ENCODE measurements around the gene KCTD16.

Gene KCTD16

DNA sequence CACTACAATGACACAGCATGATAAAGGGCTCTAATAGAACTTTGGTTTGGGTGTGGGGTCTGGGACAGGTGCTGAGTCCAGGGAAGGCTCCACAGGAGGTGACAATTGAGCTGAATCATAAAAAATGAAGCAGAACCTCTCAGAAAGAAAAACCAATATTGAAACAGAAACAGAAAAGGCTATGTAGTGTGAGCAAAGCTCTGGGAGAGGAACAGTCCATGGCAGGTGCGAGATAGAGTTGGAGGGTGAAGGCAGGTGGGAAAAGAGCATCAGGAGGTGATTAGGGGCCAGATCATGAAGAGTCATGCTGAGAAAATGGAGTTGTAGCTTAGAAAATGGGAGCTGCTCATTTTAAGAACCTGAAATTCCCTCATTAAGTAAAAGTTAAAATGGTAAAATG is 164.9 kb downstream of the KCTD16 start:
- no peak for DNase-seq (ENCODE audit: low spot score)

DNA sequence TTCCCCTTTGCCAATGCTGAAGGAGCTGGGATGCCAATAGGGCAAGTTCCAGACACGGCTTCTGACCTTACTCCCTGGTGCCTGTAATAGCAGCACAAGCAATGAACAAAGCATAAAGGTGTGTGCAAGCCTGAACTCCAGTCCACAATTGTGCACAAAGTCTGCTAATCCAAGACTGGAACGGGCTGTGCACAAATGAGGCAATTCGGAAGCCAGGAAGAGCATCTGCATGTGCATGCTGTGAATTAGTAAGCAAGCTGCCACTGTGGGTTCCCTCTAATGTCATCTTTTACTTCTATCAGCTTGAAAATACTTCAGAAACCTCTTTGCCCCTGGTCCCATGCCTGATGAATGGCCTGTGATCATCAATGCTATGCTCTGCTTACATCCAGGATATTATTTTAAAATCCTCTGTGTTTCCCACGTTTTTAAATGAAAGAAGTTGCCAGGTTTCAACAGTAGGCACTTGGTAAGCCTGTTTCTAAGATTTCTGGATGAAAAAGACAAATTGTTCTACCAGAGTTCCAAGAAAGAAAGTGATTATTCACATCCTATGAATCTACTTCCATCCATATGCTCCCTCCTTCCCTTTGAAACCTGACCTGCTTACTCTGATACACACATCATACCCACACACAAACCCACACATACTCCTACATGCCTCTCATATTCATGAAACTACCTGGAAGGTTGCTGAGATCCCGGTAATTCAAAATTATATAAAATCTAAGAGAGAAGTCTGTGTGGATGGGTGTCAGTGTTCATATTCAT is 165.7 kb downstream of the KCTD16 start:
- no peak for DNase-seq (ENCODE audit: low spot score)

- DNase-seq (ENCODE audit: low spot score), result no peak
These were observed 181.7 kb downstream of the KCTD16 start for GRCh38 chr5:144352330-144352729.

GRCh38 chr5:144352732-144353317 is 182.2 kb downstream of the KCTD16 start:
- DNase-seq (ENCODE audit: low spot score), result no peak

GRCh38 chr5:144356489-144356888 is 185.8 kb downstream of the KCTD16 start:
- DNase-seq (ENCODE audit: low spot score), result no peak

DNA sequence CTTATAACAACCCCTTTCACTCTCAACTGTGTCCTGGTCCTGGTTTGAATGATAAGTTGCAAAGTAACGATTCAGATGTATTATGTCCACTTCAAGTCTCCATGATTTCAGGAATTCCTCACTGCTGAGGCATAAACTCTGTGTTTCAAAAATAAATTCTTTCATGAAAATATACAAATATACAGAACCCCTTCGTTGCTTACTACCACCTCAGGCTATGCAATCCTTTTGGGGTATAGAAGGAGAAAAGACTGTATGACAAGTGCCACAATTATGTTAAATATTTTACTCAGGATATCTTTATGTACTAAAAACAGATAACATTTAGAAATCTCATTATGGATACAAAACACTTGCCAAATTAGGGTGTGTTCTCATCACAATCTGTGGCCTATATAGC is 190.7 kb downstream of the KCTD16 start:
- DNase-seq (ENCODE audit: low spot score), result no peak

GRCh38 chr5:144365885-144366284 is 195.2 kb downstream of the KCTD16 start:
- no peak for DNase-seq (ENCODE audit: low spot score)

GRCh38 chr5:144367991-144368390 is 197.3 kb downstream of the KCTD16 start:
- no peak for DNase-seq (ENCODE audit: low spot score)

- DNase-seq (ENCODE audit: low spot score), result no peak
These were observed 197.9 kb downstream of the KCTD16 start for GRCh38 chr5:144368556-144368955.

DNA sequence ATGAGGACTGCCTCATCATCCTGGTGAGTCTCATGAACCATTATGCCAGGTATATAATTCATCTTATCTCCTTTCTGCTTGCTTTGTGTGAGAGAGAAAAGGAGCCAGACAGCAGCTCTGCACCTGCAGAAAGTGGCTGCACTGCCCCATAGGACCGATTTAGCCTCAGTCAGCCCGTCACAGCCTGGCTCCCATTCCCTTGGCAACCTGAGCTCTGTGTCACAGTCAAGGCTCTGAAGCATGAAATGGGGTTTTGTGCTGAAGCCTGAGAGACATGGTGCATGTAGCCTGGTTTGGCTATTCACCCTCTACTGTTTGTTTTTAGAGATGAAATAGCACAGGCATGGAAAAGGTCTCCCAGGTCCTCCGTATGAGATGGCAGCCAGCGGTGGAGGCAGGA is 198.3 kb downstream of the KCTD16 start:
- DNase-seq (ENCODE audit: low spot score), result no peak

DNA sequence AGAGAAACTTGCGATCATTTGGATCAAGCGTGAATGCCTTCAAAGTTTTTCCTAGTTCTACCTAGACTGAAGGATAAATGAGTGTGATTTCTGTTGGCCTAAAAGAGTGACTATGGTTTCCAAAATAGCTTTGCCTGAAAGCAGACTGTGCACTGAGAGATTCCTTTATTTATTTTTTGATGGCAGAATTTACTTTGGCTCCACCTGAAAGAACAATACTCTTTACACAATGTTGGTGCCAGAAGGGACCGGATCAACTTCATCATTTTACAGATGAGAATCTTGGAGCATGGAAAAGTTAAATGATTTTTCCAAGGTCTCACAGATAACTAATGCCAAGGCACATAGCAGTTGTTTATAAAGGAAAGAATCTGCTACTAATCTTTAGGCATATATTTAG is 199.6 kb downstream of the KCTD16 start:
- DNase-seq (ENCODE audit: low spot score), result no peak

DNA sequence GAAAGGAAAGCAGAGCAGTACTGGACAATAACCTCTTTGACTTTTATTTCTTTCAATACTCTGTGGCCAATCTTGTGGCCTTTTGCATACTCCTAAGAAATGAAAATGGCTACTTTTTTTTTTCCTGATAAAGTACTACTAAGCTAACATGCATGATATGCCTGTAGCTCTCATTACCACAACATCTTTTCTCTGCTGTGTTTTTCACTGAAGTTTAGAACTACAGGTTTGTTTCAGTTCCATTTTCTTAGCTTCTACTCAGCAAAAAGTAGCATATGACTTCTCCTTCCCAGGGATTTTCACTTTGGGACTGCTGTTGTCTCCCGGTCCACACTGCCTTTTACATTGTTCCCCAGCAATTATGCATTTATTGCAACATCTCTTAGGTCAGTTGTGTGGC is 204.0 kb downstream of the KCTD16 start:
- DNase-seq (ENCODE audit: low spot score), result no peak

GRCh38 chr5:144377207-144377606 is 206.5 kb downstream of the KCTD16 start:
- DNase-seq (ENCODE audit: low spot score), result no peak

DNA sequence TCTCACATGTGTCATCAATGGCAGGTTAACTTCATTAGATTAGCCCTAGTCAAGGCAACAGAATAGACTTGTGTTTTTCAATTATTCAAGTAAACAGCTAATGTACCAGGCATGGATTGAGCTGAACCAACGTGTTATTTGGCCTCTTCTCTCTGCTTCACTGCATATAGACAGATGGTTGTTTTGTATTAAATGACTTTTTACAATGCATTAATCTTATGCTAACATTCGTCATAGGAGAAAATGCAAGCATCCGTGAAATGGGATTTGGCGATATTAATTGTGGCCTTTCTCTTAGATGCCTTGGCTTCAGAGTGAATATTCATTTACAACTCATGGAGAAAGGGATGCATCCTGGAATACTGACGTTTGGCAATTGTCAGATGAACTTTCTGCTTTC is 208.0 kb downstream of the KCTD16 start:
- DNase-seq (ENCODE audit: low spot score), result no peak

GRCh38 chr5:144385597-144385996 is 214.9 kb downstream of the KCTD16 start:
- no peak for DNase-seq (ENCODE audit: low spot score)

DNA sequence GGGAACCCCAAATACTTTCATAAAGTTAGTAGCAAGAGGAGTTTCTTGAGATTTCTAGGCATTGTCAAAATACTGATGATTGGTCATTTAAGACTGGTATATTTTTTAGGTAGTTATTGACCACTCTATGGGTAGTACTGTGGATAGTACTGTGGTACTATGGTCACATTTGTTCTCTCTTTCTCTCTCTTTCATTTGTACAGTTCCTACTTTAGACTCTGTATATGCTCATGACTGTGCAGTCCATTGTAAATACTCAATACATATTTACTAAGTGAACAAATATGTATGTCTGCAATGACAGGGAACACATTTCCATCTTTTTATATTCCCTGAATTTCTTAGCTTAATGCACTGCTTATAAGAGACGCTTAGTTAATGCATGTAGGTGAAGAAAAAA is 215.6 kb downstream of the KCTD16 start:
- DNase-seq (ENCODE audit: low spot score), result no peak

GRCh38 chr5:144390133-144390532 is 219.5 kb downstream of the KCTD16 start:
- no peak for DNase-seq (ENCODE audit: low spot score)

GRCh38 chr5:144391044-144391443 is 220.4 kb downstream of the KCTD16 start:
- DNase-seq (ENCODE audit: low spot score), result no peak

GRCh38 chr5:144393641-144394435 is 223.2 kb downstream of the KCTD16 start:
- DNase-seq (ENCODE audit: low spot score), result no peak

GRCh38 chr5:144395704-144396103 is 225.0 kb downstream of the KCTD16 start:
- no peak for DNase-seq (ENCODE audit: low spot score)

DNA sequence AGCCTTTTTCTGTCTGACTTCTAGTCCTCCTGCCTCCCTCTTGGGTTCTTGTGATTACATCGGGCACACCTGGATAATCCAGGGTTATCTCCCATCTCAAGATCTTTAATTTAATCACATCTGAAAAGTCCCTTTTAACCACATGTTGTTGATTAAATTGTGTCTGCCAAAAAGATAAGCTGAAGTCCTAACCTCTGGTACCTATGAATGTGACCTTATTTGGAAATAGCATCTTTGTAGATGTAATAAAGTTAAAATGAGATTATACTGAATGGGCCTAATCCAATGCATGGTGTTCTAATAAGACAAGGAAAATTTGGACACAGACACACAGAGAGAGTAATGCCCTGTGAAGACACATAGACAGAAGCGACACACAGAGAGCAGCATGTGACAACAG is 232.4 kb downstream of the KCTD16 start:
- DNase-seq (ENCODE audit: low spot score), result no peak

DNA sequence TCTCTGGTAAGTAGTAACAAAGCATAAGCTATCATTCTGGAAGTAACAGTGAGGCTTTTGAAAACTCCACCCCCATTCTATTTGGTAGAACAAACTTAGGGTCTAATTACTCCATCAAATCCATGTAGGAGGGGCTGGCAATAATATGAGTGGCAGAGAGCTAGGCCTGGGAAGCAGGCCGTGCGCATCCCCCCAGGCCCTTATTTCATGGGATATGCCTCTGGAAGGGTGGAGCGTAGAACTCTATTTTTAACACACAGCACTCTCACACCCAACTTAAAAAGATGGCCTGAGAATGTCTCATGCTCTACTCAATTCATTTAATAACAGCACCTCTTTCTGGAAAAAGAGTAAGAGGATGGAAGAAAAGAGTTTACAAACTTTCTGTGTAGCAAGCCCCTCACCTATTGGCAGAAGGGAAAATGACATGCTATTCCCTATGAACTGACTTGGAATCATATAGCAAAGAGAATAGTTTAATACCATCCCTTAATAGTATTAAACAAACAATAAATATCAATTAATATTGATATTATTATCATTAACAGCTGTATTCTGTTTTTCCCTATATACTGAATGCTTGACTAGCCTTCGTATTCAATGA is 233.2 kb downstream of the KCTD16 start:
- no peak for DNase-seq (ENCODE audit: low spot score)

DNA sequence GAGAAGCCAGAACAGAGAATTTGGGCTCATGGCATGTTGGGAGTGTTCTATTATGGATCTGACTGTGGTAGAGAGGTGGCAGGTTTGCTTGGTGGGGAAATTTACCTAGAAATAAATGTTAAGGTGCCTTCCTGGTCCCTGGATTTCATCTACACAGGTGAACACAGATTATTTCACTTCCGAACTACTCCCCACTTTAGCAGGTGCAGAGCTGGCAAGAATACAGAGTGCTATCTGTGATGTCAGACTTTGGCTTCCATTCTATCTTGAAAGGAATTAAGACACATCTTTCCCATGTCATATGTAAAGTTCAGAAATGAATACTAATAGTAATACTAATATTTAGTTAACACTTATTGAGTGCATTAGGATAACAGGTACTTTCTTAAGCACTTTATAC is 234.0 kb downstream of the KCTD16 start:
- no peak for DNase-seq (ENCODE audit: low spot score)

Measured in HuH-7.5 (cell line).